D341Med (cell line): ENCODE measurements around the gene MRPL57.
"Not testable (repeated sequence)": the region's sequence is repeated elsewhere in the genome, so short reads cannot be mapped to it uniquely, and the experiment has no call there.

Experiments used
- DNase-seq: peaks from one replicate; pipeline ENCODE4 v3.0.0; 2012; ENCODE audit warnings: low spot score

MRPL57 gene

DNA sequence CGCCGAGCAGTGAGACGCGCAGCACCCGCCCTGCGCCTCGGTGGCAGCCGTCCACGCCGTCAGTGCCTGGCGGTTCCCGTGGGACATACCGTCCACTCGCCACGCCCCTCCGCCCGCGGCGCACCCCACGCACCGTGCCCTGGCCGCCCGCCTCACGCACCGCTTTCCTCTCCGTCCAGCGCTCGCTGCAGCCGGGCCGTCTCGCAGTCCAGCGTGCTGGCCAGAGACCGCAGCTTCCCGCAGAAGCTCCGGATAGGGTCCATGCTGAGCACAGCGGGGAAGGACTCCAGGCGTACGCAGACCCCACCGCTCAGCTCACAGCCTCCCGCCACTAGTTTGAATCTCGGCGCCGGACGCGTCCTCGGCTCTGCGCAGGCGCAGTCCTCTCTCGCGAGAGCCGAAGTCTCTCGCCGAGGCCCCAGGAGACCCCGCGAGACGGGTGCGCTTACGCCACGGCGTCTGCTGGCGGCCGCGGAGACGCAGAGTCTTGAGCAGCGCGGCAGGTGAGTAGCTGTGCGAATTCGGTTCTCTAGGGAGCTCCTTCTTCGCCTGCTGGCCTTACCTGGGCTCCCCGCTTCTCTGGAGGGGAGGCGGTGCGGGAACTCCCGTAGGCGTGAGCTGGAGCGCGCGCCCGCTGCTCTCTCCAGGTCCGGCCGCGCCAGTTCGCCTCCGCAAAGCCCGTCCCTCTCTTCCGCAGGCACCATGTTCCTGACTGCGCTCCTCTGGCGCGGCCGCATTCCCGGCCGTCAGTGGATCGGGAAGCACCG lies at the start of gene MRPL57, which contains the start of gene SKA3:
Gene MRPL57, plus strand, starts transcription at position 444 of the 767 bp plus-strand sequence. Its CDS starts 259 bp downstream, at position 703.
Gene SKA3, minus strand, starts transcription at position 338 of the 767 bp plus-strand sequence. Its CDS starts 75 bp downstream, at position 263.
- DNase-seq, result peak; percentile 96

- DNase-seq, result no peak
Observed at GRCh38 chr13:21130116-21130515, 46.3 kb upstream of the MRPL57 start.

GRCh38 chr13:21133077-21133476 lies 43.4 kb upstream of the MRPL57 start:
- no peak for DNase-seq

DNA sequence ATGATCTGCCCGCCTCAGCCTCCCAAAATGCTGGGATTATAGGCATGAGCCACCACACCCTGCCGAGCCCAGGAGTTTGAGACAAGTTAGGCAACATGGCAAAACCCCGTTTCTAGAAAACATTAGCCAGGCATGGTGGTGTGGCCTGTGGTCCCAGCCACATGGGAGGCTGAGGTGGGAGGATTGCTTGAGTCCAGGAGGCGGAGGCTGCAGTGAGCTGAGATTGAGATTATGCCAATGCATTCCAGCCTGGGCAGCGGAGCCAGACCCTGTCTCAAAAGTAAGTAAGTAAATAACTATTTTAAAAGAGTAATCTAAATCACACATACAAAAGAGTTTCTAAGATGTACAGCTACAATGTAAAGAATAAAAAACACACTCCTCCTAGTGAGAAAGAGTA lies 42.0 kb upstream of the MRPL57 start:
- DNase-seq, result no peak

- not testable (repeated sequence) for DNase-seq
Observed at GRCh38 chr13:21135833-21136232, 40.6 kb upstream of the MRPL57 start.

DNA sequence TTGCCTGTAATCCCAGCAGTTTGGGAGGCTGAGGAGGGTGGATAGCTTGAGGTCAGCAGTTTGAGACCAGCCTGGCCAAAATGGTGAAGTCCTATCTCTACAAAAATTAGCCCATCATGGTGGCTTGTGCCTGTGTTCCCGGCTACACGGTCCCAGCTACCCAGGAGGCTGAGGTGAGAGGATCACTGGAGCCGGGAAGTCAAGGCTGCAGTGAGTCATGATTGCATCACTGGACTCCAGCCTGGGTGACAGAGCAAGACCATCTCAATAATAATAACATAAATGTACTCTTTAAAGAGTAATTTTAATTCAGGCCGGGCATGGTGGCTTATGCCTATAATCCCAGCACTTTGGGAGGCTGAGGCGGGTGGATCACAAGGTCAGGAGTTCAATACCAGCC lies 38.8 kb upstream of the MRPL57 start:
- DNase-seq, result no peak

GRCh38 chr13:21138561-21138960 lies 37.9 kb upstream of the MRPL57 start:
- no peak for DNase-seq

DNA sequence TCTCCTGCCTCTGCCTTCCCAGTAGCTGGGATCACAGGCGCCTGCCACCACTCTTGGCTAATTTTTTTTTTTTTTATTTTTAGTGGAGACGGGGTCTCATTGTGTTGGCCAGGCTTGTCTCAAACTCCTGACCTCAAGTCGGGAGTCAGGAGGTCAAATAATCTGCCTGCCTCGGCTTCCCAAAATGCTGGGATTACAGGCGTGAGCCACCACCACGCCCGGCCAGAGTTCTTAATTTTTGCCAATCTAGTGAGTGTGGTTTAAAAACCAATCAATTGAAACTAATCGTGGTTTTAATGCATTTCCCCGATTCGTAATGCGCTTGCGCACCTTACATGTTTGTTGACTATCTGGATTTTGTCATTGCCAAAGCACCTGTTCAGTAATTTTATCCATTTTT lies 37.1 kb upstream of the MRPL57 start:
- no peak for DNase-seq

DNA sequence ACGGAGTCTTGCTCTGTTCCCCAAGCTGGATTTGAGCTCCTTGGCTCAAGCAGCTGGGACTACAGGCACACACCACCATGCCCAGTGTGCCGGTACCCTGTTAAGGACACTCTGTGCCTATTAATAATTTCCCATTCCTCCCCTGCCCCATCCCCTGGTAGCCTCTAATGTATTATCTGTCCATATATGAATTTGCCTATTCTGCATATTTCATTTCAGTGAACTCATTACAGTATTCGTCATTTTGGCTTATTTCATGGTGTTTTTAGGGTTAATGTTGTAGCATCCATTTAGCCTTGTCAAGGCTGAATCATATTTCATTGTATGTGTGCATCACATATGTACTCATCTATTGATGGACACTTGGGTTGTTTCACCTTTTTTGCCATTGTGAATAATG lies 33.7 kb upstream of the MRPL57 start:
- DNase-seq, result no peak

- DNase-seq, result no peak
Observed at GRCh38 chr13:21147827-21148226, 28.6 kb upstream of the MRPL57 start.

GRCh38 chr13:21148557-21149258 lies 27.8 kb upstream of the MRPL57 start:
- DNase-seq, result no peak

GRCh38 chr13:21149568-21149967 lies 26.9 kb upstream of the MRPL57 start:
- no peak for DNase-seq

DNA sequence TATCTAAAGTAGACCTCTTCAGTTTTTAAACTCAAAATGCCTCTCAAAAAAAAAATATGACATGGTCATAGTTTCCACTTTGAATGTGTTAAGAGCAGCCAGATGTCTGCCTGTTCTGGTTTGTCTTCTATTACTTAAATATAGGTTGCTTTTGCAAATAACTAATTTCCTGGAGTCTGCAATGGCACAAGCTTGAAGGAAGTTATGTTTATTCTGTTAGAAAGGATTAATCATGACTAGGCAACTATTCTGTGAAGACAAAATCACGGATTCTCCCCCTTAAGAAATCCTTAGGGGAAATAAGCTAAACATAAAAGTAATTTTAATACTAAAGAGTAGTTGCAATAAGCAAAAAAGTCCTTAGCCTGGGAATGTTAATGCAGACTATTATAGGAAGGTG lies 26.4 kb upstream of the MRPL57 start:
- no peak for DNase-seq

GRCh38 chr13:21152251-21152899 lies 24.1 kb upstream of the MRPL57 start:
- DNase-seq, result no peak

DNA sequence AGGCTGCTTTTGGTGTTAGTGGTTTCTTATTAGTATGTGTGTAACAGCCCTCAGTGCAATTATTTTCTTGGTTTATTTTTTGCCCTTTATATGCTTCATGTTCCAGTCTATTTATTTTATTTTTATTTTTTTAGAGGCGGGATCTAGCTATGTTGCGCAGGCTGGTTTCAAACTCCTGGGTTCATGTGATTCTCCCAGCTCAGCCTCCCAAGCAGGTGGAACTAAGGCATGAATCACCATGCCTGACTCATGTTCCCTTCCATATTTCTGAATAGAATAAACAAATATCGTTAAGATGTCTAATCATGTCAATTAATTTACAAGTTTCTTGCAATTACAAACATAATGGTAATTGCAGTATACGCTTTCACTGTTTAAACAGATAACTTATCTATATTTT lies 11.8 kb upstream of the MRPL57 start:
- no peak for DNase-seq

- DNase-seq, result not testable (repeated sequence)
Observed at GRCh38 chr13:21165606-21166005, 10.9 kb upstream of the MRPL57 start.

GRCh38 chr13:21171420-21171819 lies 5.0 kb upstream of the MRPL57 start:
- DNase-seq, result no peak

DNA sequence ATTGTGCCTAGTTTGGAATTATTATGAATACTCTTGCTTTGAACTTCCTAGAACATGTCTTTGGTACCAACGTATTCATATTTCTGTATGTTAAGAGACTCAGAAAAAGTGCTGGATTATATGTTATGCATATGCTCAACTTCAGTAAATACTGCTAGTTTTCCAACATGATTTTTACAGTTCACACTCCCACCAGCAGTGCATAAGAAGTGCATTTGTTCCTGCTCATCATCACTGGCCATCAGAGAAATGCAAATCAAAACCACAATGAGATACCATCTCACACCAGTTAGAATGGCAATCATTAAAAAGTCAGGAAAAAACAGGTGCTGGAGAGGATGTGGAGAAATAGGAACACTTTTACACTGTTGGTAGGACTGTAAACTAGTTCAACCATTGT lies 2.7 kb upstream of the MRPL57 start:
- DNase-seq, result not testable (repeated sequence)

- DNase-seq, result no peak
Observed at GRCh38 chr13:21175656-21176214, 723 bp upstream of the MRPL57 start.

- DNase-seq, result no peak
Observed at GRCh38 chr13:21176982-21177284, 475 bp downstream of the MRPL57 start.

DNA sequence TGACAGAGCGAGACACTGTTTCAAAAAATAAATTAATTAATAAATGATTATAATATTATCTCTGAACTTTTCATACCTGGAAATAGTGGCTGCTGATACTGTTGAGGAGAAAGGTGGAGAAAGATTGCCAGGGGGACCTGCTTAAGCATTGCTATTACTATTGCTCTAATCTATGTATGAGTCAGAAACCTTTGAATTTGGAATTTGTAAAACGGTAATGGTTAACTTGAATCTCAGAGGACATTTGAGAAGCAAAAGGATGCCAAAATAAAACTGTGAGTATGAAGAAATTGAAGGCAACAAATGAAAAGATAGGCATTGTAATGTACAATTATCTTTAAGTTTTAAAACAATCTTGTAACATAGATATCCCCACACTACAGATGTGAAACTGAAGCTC lies 5.2 kb downstream of the MRPL57 start:
- no peak for DNase-seq

DNA sequence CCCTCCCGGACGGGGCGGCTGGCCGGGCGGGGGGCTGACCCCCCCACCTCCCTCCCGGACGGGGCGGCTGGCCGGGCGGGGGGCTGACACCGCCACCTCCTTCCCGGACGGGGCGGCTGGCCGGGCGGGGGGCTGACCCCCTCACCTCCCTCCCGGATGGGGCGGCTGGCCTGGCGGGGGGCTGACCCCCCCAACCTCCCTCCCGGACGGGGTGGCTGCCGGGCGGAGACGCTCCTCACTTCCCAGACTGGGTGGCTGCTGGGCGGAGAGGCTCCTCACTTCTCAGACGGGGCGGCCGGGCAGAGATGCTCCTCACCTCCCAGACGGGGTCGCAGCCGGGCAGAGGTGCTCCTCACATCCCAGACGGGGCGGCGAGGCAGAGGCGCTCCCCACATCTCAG lies 10.0 kb downstream of the MRPL57 start:
- not testable (repeated sequence) for DNase-seq

GRCh38 chr13:21194756-21195155 lies 18.3 kb downstream of the MRPL57 start:
- not testable (repeated sequence) for DNase-seq
